ENCODE data around the gene ZNF396.
A peak's percentile ranks its signal among the peaks of the same experiment; 100 is the strongest.

The ZNF396 gene

GRCh38 chr18:35337286-35337685 lies 39.9 kb downstream of the ZNF396 start:
- DNase-seq: no peak

GRCh38 chr18:35335866-35336265 lies 41.3 kb downstream of the ZNF396 start:
- no peak for DNase-seq

GRCh38 chr18:35334821-35335220 lies 42.3 kb downstream of the ZNF396 start:
- DNase-seq: no peak

- DNase-seq: no peak
Measured at GRCh38 chr18:35334212-35334611, 42.9 kb downstream of the ZNF396 start.

GRCh38 chr18:35331367-35332087 lies 45.6 kb downstream of the ZNF396 start:
- DNase-seq: no peak

- DNase-seq: no peak
Measured at GRCh38 chr18:35328868-35329267, 48.3 kb downstream of the ZNF396 start.

- no peak for DNase-seq
Measured at GRCh38 chr18:35326695-35327387, 50.3 kb downstream of the ZNF396 start.

- DNase-seq: no peak
Measured at GRCh38 chr18:35324926-35325655, 52.0 kb downstream of the ZNF396 start.

- peak in 2 of 56 donors; percentile 10 to 41 for DNase-seq
Measured at GRCh38 chr18:35322486-35323458, 54.4 kb downstream of the ZNF396 start.
